ENCODE results near the gene KRTAP6-2. TPM values are rescaled to one million over a fixed set of nuclear protein-coding genes. Genes with fewer than 3 reads are reported as not detected.

Gene KRTAP6-2
- total and polyA plus RNA-seq, 2 of the 13 experiments (the other 11 are each of a cell fraction or from before 2014, with no cell fraction given): not detected

DNA sequence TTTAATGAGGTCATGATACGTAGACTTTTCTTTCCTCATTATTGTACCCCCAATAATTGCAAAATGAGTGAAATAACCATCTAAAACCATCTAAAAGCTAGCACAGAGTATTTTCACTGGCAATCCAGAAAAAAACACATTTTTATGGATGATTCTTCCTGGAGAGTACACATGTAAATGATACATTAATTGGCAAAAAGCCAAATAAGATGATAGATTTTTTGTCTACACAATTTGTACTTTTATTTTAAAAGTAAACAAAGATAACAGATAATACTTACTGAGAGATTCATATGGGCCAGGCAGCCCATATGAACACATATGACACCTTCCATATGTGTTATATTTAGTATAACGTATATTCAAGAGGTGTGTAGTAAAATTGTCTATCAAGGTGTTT lies 35.1 kb downstream of the KRTAP6-2 start:
- no peak overlapping the region for H2AFZ ChIP-seq (ENCODE audit: low read length)
- in situ Hi-C loops (cut with HindIII; ENCODE audit: extremely low pct_ligation_motif_present, low pct_unique_long_range_greater_than_20kb): no loop called here
- no peaks in the 10 kb centered on the region for H4K20me1 ChIP-seq (ENCODE audit: insufficient read depth, low read length)
- ChIA-PET POLR2A (no interaction called here), CTCF (ENCODE audit: low intra/inter-chr PET ratio, low total read pairs) (no interaction called here)
- 32% methylated on average over 2 of the region's 2 CpGs for WGBS (ENCODE audit: low lambda C conversion rate)
- no TSS peak for BruUV-seq (replicated peaks)
- intact Hi-C loops (cut with micrococcal nuclease; ENCODE audit: unreplicated experiment): no loop called here
- no peak for FAIRE-seq
- H3K79me2 ChIP-seq (ENCODE audit: insufficient read depth, low read length): no peaks in the 10 kb centered on the region
- H3K27ac ChIP-seq (ENCODE audit: extremely low read length, insufficient read depth, low read length): no peak overlapping the region
- DNase-seq (ENCODE audit: low spot score): no peak
- H3K4me3 ChIP-seq (replicated peaks in 1 of 3; ENCODE audit: insufficient read depth in 1 of 3, low read depth in 2 of 3, low read length in 3 of 3): no peak overlapping the region
- H3K9me3 ChIP-seq (ENCODE audit: low read length): peaks cover 83% of the 10 kb centered on the region
- H3K4me2 ChIP-seq (ENCODE audit: low read depth, low read length): no peak overlapping the region
- H3K27me3 ChIP-seq (ENCODE audit: control insufficient read depth in 1 of 2, insufficient read depth in 2 of 2, low read length in 2 of 2): no peaks in the 10 kb centered on the region
- no peak for TF ChIP-seq ZNF230 (CRISPR knock-in tag; IDR thresholded peaks at IDR 0.05)
- TF ChIP-seq, protein P1, sequence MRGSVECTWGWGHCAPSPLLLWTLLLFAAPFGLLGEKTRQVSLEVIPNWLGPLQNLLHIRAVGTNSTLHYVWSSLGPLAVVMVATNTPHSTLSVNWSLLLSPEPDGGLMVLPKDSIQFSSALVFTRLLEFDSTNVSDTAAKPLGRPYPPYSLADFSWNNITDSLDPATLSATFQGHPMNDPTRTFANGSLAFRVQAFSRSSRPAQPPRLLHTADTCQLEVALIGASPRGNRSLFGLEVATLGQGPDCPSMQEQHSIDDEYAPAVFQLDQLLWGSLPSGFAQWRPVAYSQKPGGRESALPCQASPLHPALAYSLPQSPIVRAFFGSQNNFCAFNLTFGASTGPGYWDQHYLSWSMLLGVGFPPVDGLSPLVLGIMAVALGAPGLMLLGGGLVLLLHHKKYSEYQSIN (CRISPR knock-in tag; IDR thresholded peaks at IDR 0.05; ENCODE audit: borderline replicate concordance): no peak
- TF ChIP-seq, protein P2, sequence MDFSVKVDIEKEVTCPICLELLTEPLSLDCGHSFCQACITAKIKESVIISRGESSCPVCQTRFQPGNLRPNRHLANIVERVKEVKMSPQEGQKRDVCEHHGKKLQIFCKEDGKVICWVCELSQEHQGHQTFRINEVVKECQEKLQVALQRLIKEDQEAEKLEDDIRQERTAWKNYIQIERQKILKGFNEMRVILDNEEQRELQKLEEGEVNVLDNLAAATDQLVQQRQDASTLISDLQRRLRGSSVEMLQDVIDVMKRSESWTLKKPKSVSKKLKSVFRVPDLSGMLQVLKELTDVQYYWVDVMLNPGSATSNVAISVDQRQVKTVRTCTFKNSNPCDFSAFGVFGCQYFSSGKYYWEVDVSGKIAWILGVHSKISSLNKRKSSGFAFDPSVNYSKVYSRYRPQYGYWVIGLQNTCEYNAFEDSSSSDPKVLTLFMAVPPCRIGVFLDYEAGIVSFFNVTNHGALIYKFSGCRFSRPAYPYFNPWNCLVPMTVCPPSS (IDR thresholded peaks at IDR 0.05): no peak
- no peak for TF ChIP-seq TAF1 (CRISPR knock-in tag; IDR thresholded peaks at IDR 0.05)
- no peak for TF ChIP-seq GZF1 (CRISPR knock-in tag; IDR thresholded peaks at IDR 0.05)
- no peak for TF ChIP-seq SIN3A (IDR thresholded peaks at IDR 0.05; ENCODE audit: borderline replicate concordance, low read depth, low read length)
- TF ChIP-seq PTBP1 (IDR thresholded peaks at IDR 0.05; ENCODE audit: low read depth, low read length, poor library complexity, severe bottlenecking): no peak
- TF ChIP-seq HNRNPUL1 (IDR thresholded peaks at IDR 0.05; ENCODE audit: low read depth, low read length): no peak
- TF ChIP-seq, protein P3, sequence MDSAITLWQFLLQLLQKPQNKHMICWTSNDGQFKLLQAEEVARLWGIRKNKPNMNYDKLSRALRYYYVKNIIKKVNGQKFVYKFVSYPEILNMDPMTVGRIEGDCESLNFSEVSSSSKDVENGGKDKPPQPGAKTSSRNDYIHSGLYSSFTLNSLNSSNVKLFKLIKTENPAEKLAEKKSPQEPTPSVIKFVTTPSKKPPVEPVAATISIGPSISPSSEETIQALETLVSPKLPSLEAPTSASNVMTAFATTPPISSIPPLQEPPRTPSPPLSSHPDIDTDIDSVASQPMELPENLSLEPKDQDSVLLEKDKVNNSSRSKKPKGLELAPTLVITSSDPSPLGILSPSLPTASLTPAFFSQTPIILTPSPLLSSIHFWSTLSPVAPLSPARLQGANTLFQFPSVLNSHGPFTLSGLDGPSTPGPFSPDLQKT (CRISPR knock-in tag; IDR thresholded peaks at IDR 0.05; ENCODE audit: borderline replicate concordance): no peak
- TF ChIP-seq PCBP1 (IDR thresholded peaks at IDR 0.05; ENCODE audit: borderline replicate concordance, low read depth, low read length): no peak
- no peak for TF ChIP-seq ZNF12 (CRISPR knock-in tag; IDR thresholded peaks at IDR 0.05)
- TF ChIP-seq ZNF367 (CRISPR knock-in tag; IDR thresholded peaks at IDR 0.05; ENCODE audit: borderline replicate concordance): no peak
- ATAC-seq: no peak
- H3K4me1 ChIP-seq (ENCODE audit: insufficient read depth, low read length): no peaks in the 10 kb centered on the region
- H3K36me3 ChIP-seq (replicated peaks in 1 of 2; ENCODE audit: control insufficient read depth in 1 of 2, insufficient read depth in 2 of 2, low read length in 2 of 2): no peaks in the 10 kb centered on the region
- no peak overlapping the region for H3K9ac ChIP-seq (ENCODE audit: insufficient read depth, low read depth, low read length)

Measured in HepG2 (cell line).